ENCODE results near the gene OR7G1.

GRCh38 chr19:9126900-9127405, 11.4 kb upstream of the OR7G1 start, which contains the start of gene OR7G3:
- no peak for TF ChIP-seq GATA2 (IDR thresholded peaks at IDR 0.05; ENCODE audit: low read depth, low read length)
- no peak for TF ChIP-seq GATA3 (IDR thresholded peaks at IDR 0.05; ENCODE audit: low read depth, low read length)

Measured in SH-SY5Y (cell line).